Brain pericyte (primary cell): ENCODE data around the gene UQCRC2.
"Not testable (repeated sequence)": the region's sequence is repeated elsewhere in the genome, so short reads cannot be mapped to it uniquely, and the experiment has no call there.

Experiments
- DNase-seq: peaks from one replicate; pipeline ENCODE4 v3.0.0-alpha.2; 2012; ENCODE audit warnings: low read depth, low spot score

The UQCRC2 gene

DNA sequence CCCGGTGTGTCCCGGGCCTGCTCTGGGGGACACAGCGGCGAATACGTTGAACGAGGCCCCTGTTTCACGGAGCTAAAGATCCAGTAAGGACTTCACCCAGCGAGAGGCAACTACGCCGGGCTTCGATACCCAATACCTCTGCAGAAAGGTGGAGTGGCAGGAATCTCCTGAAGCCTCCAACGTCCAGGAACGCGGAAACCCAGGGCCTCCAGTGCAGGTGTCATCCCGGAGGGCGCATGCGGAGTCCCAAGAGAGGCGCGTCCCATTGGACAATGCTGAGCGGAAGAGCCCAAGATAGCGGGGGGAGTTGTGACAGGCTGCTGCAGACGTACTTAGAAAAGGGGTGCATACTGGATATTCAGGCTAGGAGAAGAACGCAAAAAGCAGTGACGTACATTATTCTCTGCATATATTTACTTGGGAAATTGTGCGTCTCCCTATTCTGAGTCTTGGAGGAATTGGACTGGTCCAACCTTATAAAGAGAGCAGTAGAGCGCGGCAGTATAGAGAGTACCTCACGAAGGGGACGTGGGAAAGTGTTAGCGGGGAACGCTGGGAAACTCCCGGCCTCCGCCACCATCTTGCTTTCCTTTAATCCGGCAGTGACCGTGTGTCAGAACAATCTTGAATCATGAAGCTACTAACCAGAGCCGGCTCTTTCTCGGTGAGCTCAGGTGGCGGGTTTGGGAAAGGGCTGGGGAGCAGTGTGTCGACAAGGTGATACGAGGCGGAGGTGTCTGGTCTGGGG, at the start of gene UQCRC2:
UQCRC2 (plus strand) TSS at position 569 of the 748 bp plus-strand sequence; CDS start at position 632, 63 bp downstream.
- DNase-seq, result peak; percentile 87

GRCh38 chr16:21932650-21933049, 20.5 kb upstream of the UQCRC2 start:
- not testable (repeated sequence) for DNase-seq

DNA sequence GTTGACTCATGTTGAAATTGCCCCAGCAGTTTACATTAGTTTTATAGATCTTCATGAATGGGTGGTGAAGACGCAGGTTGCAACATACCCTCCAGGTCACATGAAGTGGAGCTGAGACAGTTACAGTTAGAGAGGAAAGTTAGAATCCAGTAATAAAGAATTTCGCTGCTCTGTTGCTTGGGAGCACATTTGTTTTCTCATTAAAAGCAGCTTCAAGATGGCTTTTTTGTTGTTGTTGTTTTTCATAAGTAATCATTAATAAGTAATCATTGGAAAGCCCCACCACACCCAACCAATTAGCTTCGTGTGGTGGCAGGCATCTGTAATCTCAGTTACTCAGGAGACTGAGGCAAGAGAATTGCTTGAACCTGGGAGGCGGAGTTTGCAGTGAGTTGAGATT, 19.8 kb upstream of the UQCRC2 start:
- DNase-seq, result not testable (repeated sequence)

- not testable (repeated sequence) for DNase-seq
Measured at GRCh38 chr16:21933790-21934189, 19.4 kb upstream of the UQCRC2 start.

DNA sequence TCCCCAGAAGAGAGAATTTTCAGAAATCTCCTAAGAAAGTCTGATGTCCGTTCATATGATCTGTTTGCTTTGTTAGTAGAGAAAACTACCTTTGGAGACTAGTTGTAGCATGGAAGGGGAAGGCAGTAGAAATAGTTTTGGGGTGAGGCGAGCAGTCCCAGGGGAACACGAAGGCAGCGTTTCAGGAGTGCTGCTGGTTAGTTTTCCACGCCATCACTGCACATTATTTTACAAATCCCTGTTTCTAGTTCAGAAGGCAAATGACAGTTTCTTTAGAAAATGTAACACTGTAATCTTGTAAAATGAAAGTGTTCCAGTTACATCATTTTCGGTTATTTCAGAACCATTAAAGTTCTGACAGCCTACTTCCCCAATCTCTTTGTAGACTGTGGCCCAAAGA, 16.9 kb upstream of the UQCRC2 start:
- DNase-seq, result not testable (repeated sequence)

DNA sequence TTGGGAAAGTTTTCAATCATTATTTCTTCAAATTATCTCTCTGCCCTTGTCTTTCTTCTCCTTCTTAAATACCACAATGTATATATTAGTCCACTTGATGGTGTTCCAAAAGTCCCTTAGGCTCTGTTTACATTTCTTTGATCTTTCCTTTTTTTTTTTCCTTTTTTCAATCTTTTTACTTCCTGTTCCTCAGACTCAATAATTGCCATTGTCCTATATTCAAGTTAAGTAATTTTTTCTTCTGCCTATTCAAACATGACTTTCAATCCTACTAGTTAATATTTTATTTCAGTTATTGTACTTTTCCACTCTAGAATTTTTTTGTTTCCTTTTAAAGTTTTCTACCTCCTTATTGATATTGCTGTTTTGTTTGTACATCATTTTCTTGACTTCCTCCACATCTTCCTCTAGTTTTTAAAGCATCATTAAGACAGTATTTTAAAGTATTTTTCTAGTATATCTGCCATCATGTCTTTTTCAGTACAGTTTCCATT, 15.8 kb upstream of the UQCRC2 start:
- no peak for DNase-seq

DNA sequence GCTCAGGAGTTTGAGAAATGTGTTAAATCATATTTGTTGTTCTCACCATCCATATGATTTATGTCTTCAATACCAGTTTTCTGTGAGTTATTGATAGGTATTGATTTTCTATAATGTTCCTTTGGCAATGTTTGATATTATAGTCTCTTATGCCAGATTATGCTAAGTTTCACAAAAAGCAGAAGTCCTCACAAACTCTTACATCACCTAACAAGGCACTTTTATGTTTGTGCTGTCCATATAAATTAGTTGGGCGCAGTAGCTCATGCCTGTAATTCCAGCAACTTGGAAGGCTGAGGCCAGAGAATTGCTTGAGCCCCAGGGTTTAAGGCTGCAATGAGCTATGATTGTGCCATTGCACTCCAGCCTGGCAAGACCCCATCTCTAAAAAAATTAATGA, 12.6 kb upstream of the UQCRC2 start:
- DNase-seq, result no peak

GRCh38 chr16:21943571-21943970, 9.6 kb upstream of the UQCRC2 start:
- no peak for DNase-seq

GRCh38 chr16:21946889-21947635, 6.1 kb upstream of the UQCRC2 start:
- no peak for DNase-seq

DNA sequence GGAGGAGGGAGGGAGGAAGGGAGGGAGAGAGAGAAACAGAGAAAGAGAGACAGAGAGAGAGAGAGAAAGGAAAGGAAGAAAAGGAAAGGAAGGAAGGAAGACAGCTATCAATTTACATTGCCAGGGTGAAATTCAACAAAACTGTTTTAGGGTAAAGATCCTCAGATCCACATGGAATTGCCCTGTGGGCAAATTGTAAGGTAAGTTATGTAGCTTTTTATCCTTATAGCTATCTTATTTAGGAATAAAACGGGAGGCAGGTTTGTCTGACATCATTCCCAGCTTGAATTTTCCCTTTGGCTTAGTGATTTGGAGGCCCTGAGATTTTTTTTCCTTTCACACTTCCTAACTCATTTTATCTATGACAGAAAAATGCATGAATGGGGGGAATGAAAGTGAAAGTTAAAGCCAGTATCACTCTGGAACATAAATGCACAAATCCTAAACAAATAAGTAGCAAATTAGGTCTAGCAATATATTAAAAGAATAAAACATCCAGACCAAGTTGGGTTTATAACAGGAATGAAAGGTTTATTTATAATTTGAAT, 3.4 kb upstream of the UQCRC2 start:
- no peak for DNase-seq

GRCh38 chr16:21950782-21951521, 2.2 kb upstream of the UQCRC2 start:
- no peak for DNase-seq

- peak; percentile 21 for DNase-seq
Measured at GRCh38 chr16:21952040-21952792, 945 bp upstream of the UQCRC2 start.

GRCh38 chr16:21953541-21953902, 361 bp downstream of the UQCRC2 start:
- no peak for DNase-seq

- no peak for DNase-seq
Measured at GRCh38 chr16:21957714-21958346, 4.7 kb downstream of the UQCRC2 start.

- DNase-seq, result no peak
Measured at GRCh38 chr16:21959050-21959449, 5.9 kb downstream of the UQCRC2 start.

DNA sequence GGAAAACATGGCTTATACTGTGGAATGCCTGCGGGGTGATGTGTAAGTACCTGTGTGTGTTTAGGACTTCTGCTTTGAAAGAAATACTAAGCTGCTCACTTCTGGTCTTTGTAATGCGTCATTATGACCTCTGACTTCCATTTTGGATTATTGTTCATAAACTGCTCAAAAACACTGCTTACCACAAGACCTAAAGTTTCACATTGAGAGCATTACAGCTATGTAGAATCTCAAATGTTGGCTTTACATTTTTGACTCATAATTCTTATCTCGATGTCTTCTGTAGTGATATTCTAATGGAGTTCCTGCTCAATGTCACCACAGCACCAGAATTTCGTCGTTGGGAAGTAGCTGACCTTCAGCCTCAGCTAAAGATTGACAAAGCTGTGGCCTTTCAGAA, 9.3 kb downstream of the UQCRC2 start:
- DNase-seq, result no peak

DNA sequence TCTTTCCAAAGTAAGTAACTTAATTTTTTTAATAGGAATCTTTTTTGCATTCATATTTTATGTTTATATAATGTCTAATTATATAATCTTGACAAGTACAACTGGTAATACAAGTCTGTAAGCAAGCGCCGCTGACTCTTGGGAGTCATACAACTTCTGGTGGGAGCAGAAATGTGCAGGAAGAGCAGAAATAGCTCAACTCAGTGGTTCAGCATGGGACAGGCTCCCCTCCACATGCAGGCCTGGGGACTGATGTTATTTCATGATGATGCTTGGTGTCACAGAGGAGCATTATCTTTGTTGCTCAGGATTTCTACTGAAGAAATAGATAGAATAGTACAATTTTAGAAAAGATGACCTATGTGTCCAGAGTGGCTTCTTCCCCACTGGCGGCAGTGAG, 10.7 kb downstream of the UQCRC2 start:
- no peak for DNase-seq

GRCh38 chr16:21964353-21964752, 11.2 kb downstream of the UQCRC2 start:
- no peak for DNase-seq

- no peak for DNase-seq
Measured at GRCh38 chr16:21971856-21972255, 18.7 kb downstream of the UQCRC2 start.

- DNase-seq, result no peak
Measured at GRCh38 chr16:21973945-21974344, 20.8 kb downstream of the UQCRC2 start.

- no peak for DNase-seq
Measured at GRCh38 chr16:21980032-21980431, 26.9 kb downstream of the UQCRC2 start.
